CD4-positive, alpha-beta T cell treated with Interleukin-21 for 1 hour (primary cell): ENCODE results near the gene C2CD2.
"Not testable (repeated sequence)": the region's sequence is repeated elsewhere in the genome, so short reads cannot be mapped to it uniquely, and the experiment has no call there.

Source experiments
- DNase-seq: peaks from one replicate; pipeline ENCODE4 v3.0.0-alpha.2; 2020

Gene C2CD2

DNA sequence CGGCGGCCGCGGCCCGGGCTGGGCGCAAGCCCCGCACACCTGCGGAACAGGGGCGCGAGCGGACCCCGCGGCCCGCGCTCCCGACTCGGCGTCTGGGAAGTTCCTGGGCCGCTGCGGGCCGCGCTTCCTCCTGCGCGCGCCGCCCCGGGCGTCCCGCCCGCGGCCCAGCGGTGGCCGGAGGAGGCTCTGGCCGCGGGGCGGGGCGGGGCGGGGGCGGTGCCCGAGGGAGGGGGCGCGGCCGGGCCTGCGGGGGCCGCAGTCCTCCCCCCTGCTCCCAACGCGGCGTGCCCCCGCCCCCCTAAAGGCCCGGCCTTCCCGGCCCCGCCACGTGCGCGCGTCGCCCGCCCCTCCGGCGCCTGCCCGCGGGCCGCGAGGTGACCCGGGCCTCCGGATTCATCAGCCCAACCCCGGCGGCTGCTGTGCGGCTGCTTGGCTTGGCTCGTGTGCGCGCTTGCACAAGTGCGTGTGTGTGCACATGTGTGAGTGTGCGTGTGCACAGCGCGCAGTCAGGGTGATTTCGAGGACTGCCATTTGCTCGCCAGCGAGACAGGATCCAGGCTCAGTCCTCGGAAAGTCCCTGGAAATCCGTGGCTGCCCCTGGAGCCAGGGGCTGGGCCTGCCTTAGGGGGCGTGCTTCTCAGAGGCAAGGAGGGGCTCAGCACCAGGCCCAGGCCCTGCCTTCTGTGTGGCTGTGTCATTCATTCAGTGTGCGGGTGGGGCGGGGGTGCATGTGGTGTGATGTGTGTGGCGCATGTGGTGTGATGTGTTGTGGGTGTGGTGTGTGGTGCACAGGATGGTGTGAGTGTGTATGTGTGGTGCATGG lies at the start of gene C2CD2:
TSS of gene C2CD2 (minus strand) at position 188 of the 823 bp plus-strand sequence. CDS start 370 bp downstream, outside the sequence.
- DNase-seq: no peak

DNA sequence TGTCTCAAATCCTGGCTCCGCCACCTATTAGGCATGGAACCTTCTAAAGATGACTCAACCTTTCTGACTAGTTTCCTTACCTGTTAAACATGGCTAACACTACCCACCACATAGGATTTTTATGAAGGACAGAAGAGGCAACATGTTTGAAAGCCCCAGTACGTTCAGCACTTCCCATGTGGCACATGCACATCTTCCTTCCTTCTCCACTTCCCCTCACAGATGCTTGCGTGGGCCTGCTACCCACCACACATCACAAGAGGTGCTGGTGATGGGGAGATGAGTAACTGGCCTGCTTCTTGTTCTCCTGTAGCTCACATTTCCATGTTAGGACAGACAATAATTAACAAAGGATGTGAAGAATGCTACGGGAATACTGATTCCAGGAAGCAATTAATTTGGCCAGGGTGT lies 49.2 kb upstream of the C2CD2 start:
- no peak for DNase-seq

DNA sequence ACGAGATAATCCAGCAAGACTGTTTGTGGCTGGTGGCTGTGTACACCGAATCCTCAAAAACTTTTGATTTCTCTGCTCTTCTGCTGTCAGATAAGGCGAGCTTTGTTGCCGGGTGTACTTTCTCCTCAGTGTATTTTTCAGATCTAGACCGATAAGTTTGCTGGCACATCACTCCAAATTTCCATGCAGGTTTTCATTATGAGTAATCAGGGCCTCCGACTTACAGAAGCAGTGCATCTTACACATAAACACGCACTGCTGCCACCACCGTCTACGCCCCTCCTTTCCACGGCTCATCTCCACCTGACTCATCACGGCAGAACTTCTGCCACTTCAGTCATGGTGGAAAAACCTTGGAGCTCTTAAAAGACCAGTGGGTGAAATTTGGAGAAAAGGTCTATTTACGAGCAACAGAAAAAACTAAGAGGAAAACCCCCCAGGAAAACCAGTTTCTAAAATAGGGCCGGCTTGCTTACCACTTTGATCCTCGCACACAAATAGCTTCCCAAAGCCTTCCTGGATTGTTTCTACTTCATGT lies 48.7 kb upstream of the C2CD2 start:
- DNase-seq: peak; percentile 34

DNA sequence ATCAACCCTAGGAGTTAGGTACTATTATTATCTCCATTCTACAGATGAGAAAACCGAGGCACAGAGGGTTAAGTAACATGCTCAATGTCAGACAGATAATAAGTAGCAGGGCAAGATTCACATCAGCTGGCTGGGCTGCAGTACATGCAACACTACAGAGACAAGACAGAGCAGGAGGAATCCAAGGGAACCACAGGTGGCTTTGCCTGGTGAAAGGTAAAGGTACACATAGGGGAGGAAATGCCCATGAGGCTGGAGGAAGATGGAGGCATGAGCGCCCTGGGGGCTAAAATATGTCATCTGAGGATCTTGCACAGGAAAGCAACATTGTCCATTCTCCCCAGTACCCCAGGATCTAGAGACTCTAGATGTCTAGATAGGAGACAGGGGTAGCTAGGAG lies 48.0 kb upstream of the C2CD2 start:
- DNase-seq: no peak

DNA sequence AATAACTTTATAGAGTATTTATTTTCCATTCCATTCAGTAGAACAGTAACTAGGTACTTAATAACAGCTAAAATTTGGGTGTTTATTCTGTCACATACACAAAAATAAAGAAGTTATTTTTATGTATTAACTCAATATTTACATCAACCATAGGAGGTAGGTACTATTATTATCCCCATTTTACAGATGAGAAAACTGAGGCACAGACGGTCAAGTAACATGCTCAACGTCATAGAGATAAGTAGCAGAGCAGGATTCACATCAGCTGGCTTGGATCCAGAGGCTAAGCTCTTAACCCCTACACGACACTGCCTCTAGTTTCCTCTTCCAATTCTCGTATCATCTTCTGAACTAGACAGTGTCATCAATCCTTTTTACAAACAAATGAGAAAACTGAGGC lies 47.1 kb upstream of the C2CD2 start:
- DNase-seq: no peak

DNA sequence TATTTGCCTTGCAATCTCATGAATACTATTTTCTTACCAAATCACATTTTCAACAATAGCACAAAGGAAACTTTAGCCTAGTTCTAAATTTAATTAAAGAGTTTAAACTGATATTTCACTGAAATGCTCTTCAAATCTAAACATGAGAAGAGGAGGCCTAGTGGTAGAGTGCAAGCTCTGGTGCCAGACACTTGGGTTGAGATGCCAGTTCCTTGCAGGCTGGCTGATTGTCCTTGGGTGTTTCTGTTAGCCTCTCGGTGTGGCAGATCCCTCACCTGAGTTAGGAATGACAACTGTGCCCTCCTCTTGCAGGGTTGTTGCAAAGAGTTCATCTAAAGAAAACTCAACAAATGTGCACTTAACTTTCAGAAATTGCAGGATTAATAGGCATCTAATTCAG lies 43.8 kb upstream of the C2CD2 start:
- no peak for DNase-seq

DNA sequence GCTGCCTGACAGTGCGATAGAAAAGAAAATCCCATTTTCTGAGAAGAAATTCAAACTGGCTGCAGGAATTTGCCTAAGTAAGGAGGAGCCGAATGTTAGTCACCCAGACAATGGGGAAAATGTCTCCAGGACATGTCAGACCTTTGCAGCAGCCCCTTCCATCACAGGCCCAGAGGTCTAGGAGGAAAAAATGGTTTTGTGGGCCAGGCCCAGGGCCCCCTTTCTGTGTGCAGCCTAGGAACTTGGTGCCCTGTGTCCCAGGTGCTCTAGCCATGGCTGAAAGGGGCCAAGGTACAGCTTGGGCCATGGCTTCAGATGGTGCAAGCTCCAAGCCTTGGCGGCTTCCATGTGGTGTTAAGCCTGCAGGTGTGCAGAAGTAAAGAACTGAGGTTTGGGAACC lies 41.8 kb upstream of the C2CD2 start:
- DNase-seq: no peak

DNA sequence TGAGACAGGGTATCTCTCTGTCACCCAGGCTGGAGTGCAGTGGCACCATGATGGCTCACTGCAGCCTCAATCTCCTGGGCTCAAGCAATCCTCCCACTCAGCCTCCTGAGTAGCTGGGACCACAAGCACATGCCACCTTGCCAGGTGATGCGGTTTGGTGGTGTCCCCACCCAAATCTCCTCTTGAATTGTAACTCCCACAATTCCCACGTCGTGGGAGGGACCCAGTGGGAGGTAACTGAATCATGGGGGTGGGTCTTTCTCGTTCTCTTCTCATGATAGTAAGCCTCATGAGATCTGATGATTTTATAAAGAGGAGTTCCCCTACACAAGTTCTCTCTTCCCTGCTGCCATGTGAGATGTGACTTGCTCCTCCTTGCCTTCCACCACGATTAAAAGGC lies 40.8 kb upstream of the C2CD2 start:
- DNase-seq: not testable (repeated sequence)

DNA sequence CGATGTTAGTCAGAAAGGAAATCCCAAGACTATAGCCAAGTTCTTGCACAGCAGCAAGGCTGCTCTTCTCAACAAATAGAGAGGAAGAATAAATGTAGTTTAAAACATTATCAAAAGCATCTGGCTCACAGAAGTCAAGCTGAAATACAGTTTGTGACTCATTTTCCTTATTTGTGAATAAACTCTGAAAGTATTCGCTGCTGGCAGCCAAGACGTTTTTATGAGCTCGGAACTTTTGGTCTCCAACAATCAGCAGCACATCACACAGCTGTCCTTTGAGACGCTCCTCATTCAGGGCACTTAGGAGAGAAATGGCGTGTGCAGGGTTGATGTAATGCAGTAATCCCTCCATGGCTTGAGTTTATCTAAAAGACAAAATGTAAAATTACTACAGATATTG lies 39.9 kb upstream of the C2CD2 start:
- no peak for DNase-seq

DNA sequence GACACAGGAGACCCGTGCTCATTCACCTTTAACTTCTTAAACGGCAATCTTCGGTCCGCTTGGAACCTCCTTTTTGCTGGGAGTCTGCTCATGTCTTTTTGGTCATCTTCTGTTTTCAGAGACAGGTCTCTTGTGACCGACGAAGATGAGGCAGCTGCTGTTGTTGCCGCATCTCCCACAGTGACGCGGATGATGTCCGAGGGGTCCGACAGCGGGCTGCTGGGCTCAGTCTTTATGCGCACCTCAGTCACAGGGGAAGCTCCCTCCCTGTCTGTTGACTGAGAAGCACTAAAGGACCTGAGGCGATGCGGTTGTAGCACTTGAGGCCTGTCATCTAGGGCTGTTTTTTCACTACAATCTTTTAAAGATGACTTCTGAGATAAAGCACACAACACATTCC lies 38.8 kb upstream of the C2CD2 start:
- DNase-seq: no peak

DNA sequence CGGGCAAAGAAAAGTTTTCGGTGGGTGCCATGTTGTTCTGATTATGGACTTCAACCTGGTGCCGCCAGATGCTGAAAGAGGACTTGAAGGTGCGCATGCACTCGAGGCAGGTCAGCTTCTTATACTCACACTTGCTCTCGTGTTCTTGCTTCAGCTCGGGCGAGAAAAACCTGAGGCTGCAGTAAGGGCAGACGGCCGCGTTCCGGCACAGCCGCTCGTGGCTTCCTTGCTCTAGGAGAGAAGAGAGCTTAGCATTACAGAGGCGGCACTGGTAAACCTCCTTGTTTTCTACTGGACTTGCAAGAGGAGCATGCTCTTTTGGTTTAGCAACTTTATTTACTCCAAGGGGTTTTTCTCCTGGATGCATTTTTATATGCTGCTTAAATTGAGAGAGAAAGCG lies 37.8 kb upstream of the C2CD2 start:
- no peak for DNase-seq

DNA sequence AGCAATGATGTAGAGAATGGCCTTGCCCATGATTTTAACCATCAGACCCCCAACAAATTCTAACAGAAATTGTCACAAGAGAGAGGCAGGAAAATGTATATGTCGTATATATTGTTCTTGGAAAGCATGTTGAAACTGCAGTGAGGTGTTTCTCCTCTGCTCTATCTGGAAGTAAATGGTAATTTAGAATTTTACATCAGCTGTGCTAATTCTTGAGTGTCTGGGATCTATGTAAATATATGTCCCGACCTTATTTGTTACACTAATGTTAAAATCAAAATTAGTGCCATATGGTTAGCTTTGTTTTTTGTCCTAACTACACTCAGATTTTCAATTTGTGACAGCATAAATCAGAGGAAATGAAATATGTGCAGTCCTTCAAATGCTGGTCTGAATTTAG lies 35.9 kb upstream of the C2CD2 start:
- no peak for DNase-seq

DNA sequence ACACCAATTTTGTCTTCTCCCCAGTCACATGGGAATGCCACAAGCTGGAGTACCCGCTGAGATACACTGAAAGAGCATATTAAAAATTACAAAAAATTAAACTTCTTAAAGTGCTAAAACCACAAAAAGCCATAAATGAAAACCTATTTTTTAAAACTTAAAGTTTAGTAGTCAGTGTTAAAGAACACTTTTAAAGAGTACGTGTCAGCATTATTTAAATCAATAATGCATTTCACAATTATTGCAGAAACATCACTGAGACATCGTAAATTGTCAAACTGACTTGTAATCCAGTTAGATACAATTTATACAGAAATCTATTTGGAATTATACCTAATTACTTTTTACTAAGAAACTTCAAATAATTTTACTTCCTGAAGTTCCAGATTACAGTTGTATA lies 33.5 kb upstream of the C2CD2 start:
- DNase-seq: no peak

DNA sequence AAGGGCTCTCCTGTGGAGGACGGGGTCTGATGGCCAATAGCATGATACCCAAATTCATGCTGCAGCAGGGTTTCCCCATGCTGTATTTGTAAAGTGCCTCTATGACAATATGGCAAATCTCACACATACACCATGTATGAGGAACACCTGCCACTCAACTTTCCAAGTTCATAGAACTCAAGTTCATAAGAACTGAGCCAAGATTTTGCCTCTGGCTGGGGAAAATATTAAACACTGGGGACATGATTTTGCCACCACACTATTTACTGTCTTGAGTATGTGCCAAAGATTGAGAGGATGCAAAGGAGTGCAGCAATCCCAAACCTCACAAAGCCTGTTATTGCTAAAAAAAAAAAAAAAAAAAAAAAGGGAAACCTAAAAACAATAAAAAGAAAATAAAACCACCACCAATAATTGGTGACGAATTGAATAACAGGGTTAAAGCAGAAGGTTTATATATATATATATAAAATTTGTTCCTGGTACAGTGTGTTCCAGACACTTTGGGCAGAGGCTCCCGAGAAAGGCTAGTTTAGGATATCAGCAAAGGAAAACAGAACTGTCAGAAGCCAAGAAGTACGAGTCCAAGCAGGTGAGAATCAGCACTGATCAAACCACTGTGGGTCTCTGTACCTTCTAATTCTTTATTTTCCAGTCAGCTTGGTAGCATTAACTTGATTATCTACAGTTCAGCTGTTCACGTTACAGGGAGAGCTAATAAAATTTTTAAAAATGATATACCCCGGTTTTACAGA lies 32.0 kb upstream of the C2CD2 start:
- DNase-seq: no peak

DNA sequence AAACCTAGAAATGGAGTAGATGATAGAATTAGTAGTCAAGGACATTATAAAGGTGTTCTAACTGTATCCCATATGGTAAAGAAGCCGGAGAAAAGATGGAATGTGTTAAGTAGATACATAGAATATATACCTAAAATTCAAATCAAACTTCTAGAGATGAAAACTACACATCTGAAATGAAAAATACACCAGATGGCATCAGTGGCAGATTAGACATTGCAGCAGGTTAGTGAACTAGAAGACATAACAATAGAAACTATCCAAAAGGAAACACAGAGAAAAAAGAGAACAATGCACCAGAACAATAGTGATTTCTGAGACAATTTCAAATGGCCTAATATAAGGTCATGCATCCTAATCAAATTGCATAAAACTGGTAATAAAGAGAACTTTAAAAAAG lies 29.4 kb upstream of the C2CD2 start:
- DNase-seq: no peak

DNA sequence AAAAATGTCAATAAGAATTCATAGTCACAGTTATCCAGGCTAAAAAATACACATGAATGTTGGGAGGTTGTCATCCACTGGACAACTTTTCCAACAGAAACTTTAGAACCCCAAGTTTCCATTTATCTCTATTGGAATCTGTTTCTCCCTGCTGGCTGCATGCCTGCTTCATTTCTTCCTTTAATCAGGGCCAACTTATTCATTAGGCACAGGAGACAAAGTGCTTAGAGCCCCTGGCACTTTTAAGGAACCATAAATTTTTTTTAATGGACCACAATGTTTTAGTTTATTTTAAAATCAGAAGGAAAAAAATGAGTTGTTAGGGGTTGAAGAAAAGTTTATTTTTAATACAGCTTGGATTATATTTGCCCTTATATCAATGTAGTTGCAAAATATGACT lies 26.7 kb upstream of the C2CD2 start:
- DNase-seq: no peak

DNA sequence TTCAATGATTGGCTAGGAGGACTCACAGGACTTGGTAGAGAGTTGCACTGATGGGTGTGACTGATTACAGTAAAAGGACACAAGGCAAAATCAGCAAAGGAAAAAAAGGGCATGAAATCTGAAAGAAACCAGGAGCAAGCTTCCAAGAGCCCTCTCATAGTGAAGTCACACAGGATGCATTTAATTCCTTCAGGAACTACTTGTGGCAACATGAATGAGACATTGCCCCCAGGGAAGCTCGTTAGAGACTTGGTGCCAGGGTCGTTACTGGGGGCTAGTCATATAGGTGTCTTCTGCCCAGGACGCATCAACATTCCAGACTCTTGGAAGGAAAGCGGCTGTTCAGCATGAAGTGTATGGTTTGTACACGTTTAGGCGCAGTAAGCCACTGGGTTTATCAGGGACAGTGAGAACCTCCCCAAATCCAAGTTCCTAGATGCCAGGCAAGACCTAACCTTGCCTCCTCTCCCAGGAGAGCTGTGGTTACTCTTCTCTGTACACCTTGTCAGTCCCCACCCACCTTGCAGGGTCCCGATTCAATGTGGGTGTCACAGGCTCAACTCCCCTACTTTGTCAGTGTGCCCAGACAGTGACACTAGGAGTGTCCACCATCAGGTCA lies 26.0 kb upstream of the C2CD2 start:
- DNase-seq: no peak

DNA sequence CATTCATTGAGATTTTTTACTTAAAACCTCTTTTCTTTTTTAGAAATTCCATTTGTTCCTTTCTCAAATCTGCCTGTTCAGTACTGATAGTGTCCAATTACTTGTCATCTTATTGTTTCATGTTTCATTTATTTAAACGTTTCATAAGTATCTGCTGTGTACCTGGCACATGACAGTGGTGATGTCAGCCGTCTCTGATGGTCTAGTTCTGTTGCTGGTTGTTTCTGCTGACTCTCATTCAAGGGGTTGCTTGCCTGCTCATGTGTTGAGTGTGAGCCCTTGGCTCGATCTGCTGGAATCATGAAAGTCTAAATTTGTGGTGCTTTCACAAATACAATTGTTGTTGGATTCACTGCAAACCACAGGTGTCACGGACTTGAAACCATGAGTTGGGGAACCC lies 25.5 kb upstream of the C2CD2 start:
- DNase-seq: no peak

DNA sequence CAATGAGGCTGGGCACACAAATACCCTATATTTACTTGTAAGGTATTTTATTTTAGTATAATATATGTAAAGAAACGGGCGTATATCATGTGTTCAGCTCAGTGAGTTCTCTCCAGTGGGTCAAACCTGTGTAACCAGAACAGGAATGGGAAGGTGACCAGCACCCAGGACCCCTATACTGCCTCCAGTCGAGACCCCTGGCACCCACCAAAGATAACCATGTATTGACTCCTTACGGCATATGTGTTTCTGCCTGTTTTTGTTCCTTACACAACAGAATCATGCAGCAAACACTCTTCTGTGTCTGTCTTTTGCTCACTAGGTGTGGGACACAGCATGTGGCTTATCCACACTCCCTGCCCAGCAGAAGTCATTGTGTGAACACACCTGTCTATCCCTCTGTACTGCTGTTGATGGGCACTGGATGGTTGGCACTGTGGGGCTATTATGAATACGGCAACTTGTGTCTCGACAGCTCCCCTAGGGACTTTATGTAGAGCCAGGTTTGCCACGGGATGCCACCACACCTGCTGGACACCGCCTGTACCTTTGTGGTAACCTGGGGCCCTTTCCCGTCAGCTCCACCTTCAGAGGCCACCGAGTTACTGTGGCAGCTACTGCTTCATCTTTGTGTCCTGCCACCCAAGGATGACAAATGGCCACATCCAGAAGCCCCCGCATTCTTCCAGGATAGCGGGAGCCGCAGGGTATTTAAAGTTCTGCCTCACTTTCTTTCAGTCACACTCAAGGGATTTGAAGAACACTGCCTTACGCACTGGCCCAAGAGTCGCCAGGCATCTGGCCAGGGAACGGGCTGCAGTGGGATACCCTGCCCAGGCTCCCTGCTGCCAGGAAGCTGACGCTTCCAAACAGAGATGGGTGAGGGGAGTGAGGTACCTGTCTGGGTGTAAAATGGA lies 23.5 kb upstream of the C2CD2 start:
- no peak for DNase-seq

DNA sequence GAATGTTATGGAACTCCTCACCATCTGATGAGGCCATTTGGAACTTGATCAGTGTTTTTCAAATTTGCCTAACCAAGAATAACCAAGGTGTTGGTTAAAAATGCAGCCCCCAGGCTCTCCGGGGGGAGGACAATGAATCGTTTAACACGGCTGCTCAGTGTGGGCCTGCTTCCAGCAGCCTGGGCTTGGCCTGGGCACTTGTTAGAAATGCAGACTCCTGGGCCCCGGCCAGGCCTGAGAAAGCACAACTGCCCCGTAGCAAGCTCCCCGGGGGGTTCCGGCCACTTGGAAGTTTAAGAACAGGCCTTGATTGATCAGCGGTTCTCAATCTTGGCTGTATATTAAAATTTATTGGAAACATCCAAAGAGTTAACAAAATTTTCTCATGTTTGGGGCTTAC lies 22.8 kb upstream of the C2CD2 start:
- DNase-seq: no peak

DNA sequence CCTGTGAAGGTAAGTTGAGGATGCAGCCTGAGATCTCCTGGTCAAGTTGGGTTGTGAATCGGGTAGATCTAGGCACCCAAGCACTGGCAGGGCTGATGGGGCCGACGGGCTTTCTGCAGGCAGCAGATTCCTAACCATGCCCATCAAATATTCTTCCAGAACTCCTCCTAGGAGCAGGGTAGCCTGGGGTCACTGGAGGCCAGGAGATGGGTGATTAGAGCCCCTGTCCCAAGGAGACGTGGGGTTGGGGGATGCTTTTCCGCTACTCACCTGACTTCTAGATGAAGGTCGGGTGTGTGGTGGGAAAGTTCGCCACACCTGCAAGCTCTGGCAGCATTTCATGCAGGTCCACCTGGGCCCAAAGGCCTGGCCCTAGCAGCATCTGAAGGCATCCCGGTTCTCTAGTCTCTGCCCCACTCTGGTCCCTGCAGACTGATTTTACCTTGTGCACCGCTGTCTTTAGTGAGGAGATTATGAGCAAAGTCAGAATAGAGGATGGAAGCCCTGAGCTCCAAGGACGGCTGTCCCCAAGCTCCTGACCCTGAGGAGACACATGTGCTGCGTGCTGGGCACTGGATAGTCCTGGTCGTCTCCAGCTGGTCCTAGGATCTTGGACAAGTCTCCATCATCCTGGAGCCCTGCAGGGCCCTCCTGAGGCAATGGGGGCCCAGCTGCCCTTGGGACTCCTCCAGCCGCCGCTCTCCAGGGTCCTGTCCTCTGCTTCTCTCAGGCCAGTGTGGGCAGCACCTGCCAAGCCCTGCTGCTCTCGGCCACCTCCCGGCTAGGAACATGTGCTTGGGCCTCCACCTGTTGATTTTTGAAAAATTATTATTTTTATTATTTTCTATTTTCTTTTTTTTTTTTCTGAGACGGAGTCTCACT lies 21.8 kb upstream of the C2CD2 start:
- DNase-seq: no peak

DNA sequence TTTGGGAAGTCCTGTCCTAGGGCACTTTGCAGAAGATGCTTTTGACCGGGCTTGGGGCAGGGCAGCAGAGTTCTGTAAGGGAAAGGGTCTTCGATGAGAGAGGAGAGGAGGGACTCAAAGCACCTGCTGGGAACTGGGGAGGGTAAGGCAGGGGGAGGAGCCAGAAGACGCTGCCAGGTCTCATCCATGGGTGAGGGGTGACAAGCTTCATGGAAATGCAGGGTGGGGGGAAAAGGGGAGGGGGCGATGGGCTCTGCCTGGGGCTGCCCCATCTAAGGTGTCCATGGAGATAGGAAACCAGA lies 20.9 kb upstream of the C2CD2 start:
- no peak for DNase-seq
